GM12878 (cell line): ENCODE measurements around the gene AATF. TPM values are rescaled to one million over a fixed set of nuclear protein-coding genes. Genes with fewer than 3 reads are reported as not detected.

ENCODE experiments used
- ATAC-seq: fragments of 200-7000 bp; cut with Tn5 transposase; 3 replicates; pipeline ENCODE4 v1.9.1; 2020; ENCODE audit warnings: mild to moderate bottlenecking, moderate library complexity
- BruUV-seq: library from RNA; stranded (reverse); fragments of 400-500 nt; replicated peaks from 2 replicates; lab custom pipeline; 2021; lab: Mats Ljungman, UMichigan
- CTCF ChIA-PET: fragments of 300-600 bp; sonication (Branson Sonifier 250); formaldehyde crosslinking; extraction: SDS; loops from one replicate; lab custom pipeline; 2021; ENCODE audit warnings: inconsistent platforms; lab: Yijun Ruan, JAX
- POLR2A ChIA-PET: fragments of 350-600 bp; formaldehyde crosslinking; extraction: SDS; loops from one replicate; lab custom pipeline; 2021; ENCODE audit warnings: inconsistent platforms; lab: Charles Lee
- RAD21 ChIA-PET: fragments of 300-600 bp; sonication (Branson Sonifier 250); formaldehyde crosslinking; loops from one replicate; lab custom pipeline; 2023; ENCODE audit warnings: antibody characterized with exemption; ENCODE audit not compliant: unreplicated experiment; lab: Charles Lee
- SMC1A ChIA-PET: fragments of 300-600 bp; sonication (Branson Sonifier 250); formaldehyde crosslinking; loops from one replicate; lab custom pipeline; 2023; ENCODE audit not compliant: unreplicated experiment, uncharacterized antibody; lab: Charles Lee
- DNase-seq: peaks from one replicate; pipeline ENCODE4 v3.0.0-alpha.2; 2011; ENCODE audit warnings: low read depth, low spot score
- FAIRE-seq: peaks from 3 replicates; lab custom pipeline; 2011; peaks lifted over from hg19 to GRCh38; lab: Jason Lieb, UNC
- H2AFZ ChIP-seq: 2 replicates; pipeline ENCODE4 v1.6.0; 2011; ENCODE audit warnings: low read depth, low read length, control low read depth; ENCODE audit not compliant: control insufficient read depth
- H3K27ac ChIP-seq: 2 replicates; pipeline ENCODE4 v1.5.1; 2011; ENCODE audit warnings: control low read depth; ENCODE audit not compliant: control insufficient read depth, insufficient read depth
- H3K27me3 ChIP-seq, 2 experiments: replicated peaks in 1 of 2; 2 replicates each; pipeline versions ENCODE4 v1.6.0 to v1.6.1; 2011; ENCODE audit warnings: low read length in 1 of 2; ENCODE audit not compliant: control insufficient read depth in 2 of 2, insufficient read depth in 2 of 2
- H3K36me3 ChIP-seq, 2 experiments: 2 replicates each; pipeline ENCODE4 v1.5.1; 2011; ENCODE audit warnings: low read length in 1 of 2; ENCODE audit not compliant: control insufficient read depth in 2 of 2, insufficient read depth in 2 of 2
- H3K4me1 ChIP-seq: 2 replicates; pipeline ENCODE4 v1.6.1; 2011; ENCODE audit warnings: mild to moderate bottlenecking, low read length, moderate library complexity, mixed read lengths; ENCODE audit not compliant: control insufficient read depth, insufficient read depth
- H3K4me2 ChIP-seq: 2 replicates; pipeline ENCODE4 v1.6.0; 2011; ENCODE audit warnings: control low read depth; ENCODE audit not compliant: control insufficient read depth, insufficient read depth
- H3K4me3 ChIP-seq: fragments of 200-600 bp; sonication (generic); 2 replicates; pipeline ENCODE4 v1.5.1; 2016
- H3K79me2 ChIP-seq: 2 replicates; pipeline ENCODE4 v1.6.0; 2011; ENCODE audit warnings: low read length; ENCODE audit not compliant: control insufficient read depth, insufficient read depth
- H3K9ac ChIP-seq: 2 replicates; pipeline ENCODE4 v1.8.0; 2011; ENCODE audit warnings: low read length, control low read depth, mixed read lengths; ENCODE audit not compliant: control insufficient read depth, insufficient read depth
- H3K9me3 ChIP-seq: replicated peaks from 3 replicates; pipeline ENCODE4 v1.5.1; 2011; ENCODE audit warnings: mild to moderate bottlenecking, low read length; ENCODE audit not compliant: control insufficient read depth, insufficient read depth
- H4K20me1 ChIP-seq: 2 replicates; pipeline ENCODE4 v1.6.0; 2011; ENCODE audit not compliant: control insufficient read depth, insufficient read depth
- ASH2L ChIP-seq: fragments of 300-600, 200-600 bp; sonication (generic); IDR thresholded peaks from 2 replicates; pipeline ENCODE4 v1.6.1; 2017; ENCODE audit warnings: low read depth, mild to moderate bottlenecking, borderline replicate concordance
- CBX3 ChIP-seq: fragments of 200-600 bp; sonication (generic); IDR thresholded peaks from 2 replicates; pipeline ENCODE4 v1.6.1; 2016; ENCODE audit warnings: low read depth, borderline replicate concordance
- CBX5 ChIP-seq: sonication (generic); IDR thresholded peaks from 2 replicates; pipeline ENCODE4 v1.6.1; 2016; ENCODE audit warnings: low read depth, moderate library complexity, mild to moderate bottlenecking, inconsistent platforms
- CHD2 ChIP-seq: IDR thresholded peaks from 2 replicates; pipeline ENCODE4 v1.6.1; 2011; ENCODE audit warnings: low read depth, low read length, improper control_type of control experiment, borderline replicate concordance
- GATAD2B ChIP-seq: fragments of 450-650 bp; conservative IDR thresholded peaks from 2 replicates; pipeline ENCODE4 v1.6.1; 2017; ENCODE audit warnings: low read depth, mild to moderate bottlenecking, moderate library complexity
- HDAC6 ChIP-seq: fragments of 200-600 bp; sonication (generic); IDR thresholded peaks from one replicate; pipeline ENCODE4 v1.8.0; 2017; ENCODE audit warnings: antibody characterized with exemption; ENCODE audit not compliant: unreplicated experiment
- HDGF ChIP-seq: fragments of 450-650 bp; IDR thresholded peaks from 2 replicates; pipeline ENCODE4 v1.6.1; 2016; ENCODE audit warnings: antibody characterized with exemption
- JUNB ChIP-seq: IDR thresholded peaks from 2 replicates; pipeline ENCODE4 v1.6.1; 2016; ENCODE audit warnings: antibody characterized with exemption, mild to moderate bottlenecking
- KDM1A ChIP-seq: fragments of 200-600 bp; sonication (generic); IDR thresholded peaks from 2 replicates; pipeline ENCODE4 v1.6.1; 2016; ENCODE audit warnings: borderline replicate concordance
- LARP7 ChIP-seq: fragments of 450-650 bp; IDR thresholded peaks from 2 replicates; pipeline ENCODE4 v1.6.1; 2017; ENCODE audit warnings: mild to moderate bottlenecking
- MEF2B ChIP-seq: fragments of 450-650 bp; IDR thresholded peaks from 2 replicates; pipeline ENCODE4 v1.6.1; 2018; ENCODE audit warnings: mild to moderate bottlenecking, moderate library complexity; ENCODE audit not compliant: partially characterized antibody, poor library complexity, severe bottlenecking
- RAD51 ChIP-seq: fragments of 450-650 bp; IDR thresholded peaks from 2 replicates; pipeline ENCODE4 v1.6.1; 2016; ENCODE audit warnings: moderate library complexity, mild to moderate bottlenecking, inconsistent platforms
- SMARCA5 ChIP-seq: fragments of 450-650 bp; IDR thresholded peaks from 2 replicates; pipeline ENCODE4 v1.6.1; 2017; ENCODE audit warnings: mild to moderate bottlenecking
- TAF1 ChIP-seq: IDR thresholded peaks from 2 replicates; pipeline ENCODE4 v1.6.1; 2011; ENCODE audit warnings: mild to moderate bottlenecking, low read depth, low read length, borderline replicate concordance
- ZNF384 ChIP-seq: IDR thresholded peaks from 2 replicates; pipeline ENCODE4 v1.6.1; 2012; ENCODE audit warnings: low read depth, mild to moderate bottlenecking, low read length, improper control_type of control experiment, borderline replicate concordance
- WGBS: methylation state at CpG from one replicate; pipeline ENCODE4 v1.1.6; 2016; ENCODE audit warnings: low lambda C conversion rate; ENCODE audit not compliant: insufficient replicate concordance, insufficient coverage; ENCODE audit errors: missing lambda C conversion rate; 5-methylcytosine and 5-hydroxymethylcytosine counted together
- in situ Hi-C: fragments of 300-500 bp; cut with MboI; formaldehyde crosslinking; loops from 9 replicates; pipeline ENCODE4 v1.14.3; 2018; ENCODE audit warnings: mixed read lengths
- intact Hi-C: fragments of 100-400 bp; cut with micrococcal nuclease; formaldehyde crosslinking; loops from one replicate; pipeline ENCODE4 v1.14.2; 2022; ENCODE audit not compliant: unreplicated experiment
- polyA plus RNA-seq, 11 experiments: library from polyadenylated mRNA; depleted of rRNA in 4 of 11; unstranded in 6 of 11; stranded (reverse) in 5 of 11; fragments of >200 nt; fragmentation: Nextera tagmentation in 4 of 11; fragmentation: Illumina TruSeq in 1 of 11; extraction: Ambion mirVana in 4 of 11; extraction: Trizol in 1 of 11; gene quantifications; 1 replicate in 1 of 11; 2 replicates in 10 of 11; pipeline versions ENCODE4 v1.2.1 to v1.2.3, GENCODE V29; 2011 to 2016; ENCODE audit warnings: inconsistent platforms in 2 of 11, missing spikeins in 2 of 11, low read depth in 1 of 11
- total RNA-seq, 4 experiments: library from RNA; depleted of rRNA in 3 of 4; stranded (reverse); fragments of >200 nt in 3 of 4; fragmentation: Illumina TruSeq in 1 of 4; extraction: Trizol in 1 of 4; gene quantifications; 2 replicates each; pipeline versions ENCODE4 v1.2.1 to v1.2.3, GENCODE V29; 2013 to 2021
- TF ChIP-seq, protein P1 (sequence below): fragments of 450-650 bp; formaldehyde crosslinking; IDR thresholded peaks from 2 replicates; pipeline ENCODE4 v1.4.0; 2022; ENCODE audit warnings: mild to moderate bottlenecking, moderate library complexity
- TF ChIP-seq, protein P2 (sequence below): fragments of 450-650 bp; IDR thresholded peaks from 2 replicates; pipeline ENCODE4 v1.6.1; 2017; ENCODE audit warnings: mild to moderate bottlenecking, low read depth, inconsistent platforms; ENCODE audit not compliant: poor library complexity, severe bottlenecking
- TF ChIP-seq, protein P3 (sequence below): IDR thresholded peaks from 2 replicates; pipeline ENCODE4 v1.6.1; 2011; ENCODE audit warnings: borderline replicate concordance, low read depth, mild to moderate bottlenecking, moderate library complexity, low read length; ENCODE audit not compliant: insufficient read depth, poor library complexity, severe bottlenecking
- TF ChIP-seq, protein P4 (sequence below): IDR thresholded peaks from 2 replicates; pipeline ENCODE4 v1.6.1; 2011; ENCODE audit warnings: low read depth, mild to moderate bottlenecking, low read length, moderate library complexity, borderline replicate concordance; ENCODE audit errors: extremely low read depth

Gene AATF
- total and polyA plus RNA-seq, 10 of the 15 experiments (the other 5 are each of a cell fraction or from before 2014, with no cell fraction given): 36.8 to 110 (median 77.9) TPM

DNA sequence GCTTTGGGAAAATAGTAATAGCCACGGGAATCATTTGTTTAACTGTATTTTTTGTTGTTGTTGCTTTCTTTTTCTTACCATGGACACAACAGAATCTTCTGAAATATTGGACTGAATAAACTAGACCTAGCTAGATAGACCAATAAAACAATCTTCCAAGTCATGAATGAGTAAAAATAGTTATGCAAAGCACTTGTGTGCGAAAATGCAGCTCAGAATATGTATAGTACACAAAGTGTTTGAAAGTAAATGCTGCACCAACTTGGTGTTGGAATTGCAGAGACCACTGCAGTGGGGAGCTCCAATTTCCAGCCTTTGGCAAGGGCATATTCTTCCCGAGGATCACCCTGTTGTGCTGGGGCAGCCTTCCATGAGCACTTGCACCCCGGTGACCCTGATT, 68.0 kb downstream of the AATF start:
- Histone ChIP-seq H3K4me3 (no peak overlapping the region), H4K20me1 (no peaks in the 10 kb centered on the region), H3K36me3 (peaks cover 0 to 9% of the 10 kb centered on the region in 2 experiments; a peak in 1 of 4 replicates), H3K27ac (no peak overlapping the region), H3K9ac (no peak overlapping the region), H3K4me1 (no peaks in the 10 kb centered on the region), H3K4me2 (no peak overlapping the region), H2AFZ (no peak overlapping the region), H3K27me3 (no peaks in the 10 kb centered on the region), H3K9me3 (no peaks in the 10 kb centered on the region), H3K79me2 (peaks cover 1% of the 10 kb centered on the region; the same call in 1 of the 2 replicates)
- BruUV-seq: no TSS peak
- intact Hi-C loops (no loop called here), in situ Hi-C loops (no loop called here)
- SMC1A ChIA-PET: interaction anchor here (0.6 to 1.5 kb wide), 4 partner anchors 9 to 633 kb away, joined by 3 to 5 read pairs (median 4); no protein-coding TSS in a partner anchor
- POLR2A ChIA-PET: interaction anchor here (0.6 kb wide), 3 partner anchors 78 to 416 kb away, joined by 3 read pairs; partner anchors contain the start of gene MRM1
- no peak for DNase-seq
- CTCF ChIA-PET: no interaction called here
- no peak for ATAC-seq
- RAD21 ChIA-PET: no interaction called here
- WGBS: 77% methylated on average over 4 of the region's 4 CpGs
- no peak for FAIRE-seq
- TF ChIP-seq RAD51 (no peak), ZNF384 (no peak), JUNB (no peak), MEF2B (no peak), CHD2 (no peak), CBX5 (no peak), GATAD2B (no peak), CBX3 (no peak), HDAC6 (no peak), HDGF (no peak), ASH2L (no peak), SMARCA5 (no peak), KDM1A (no peak), TAF1 (no peak), LARP7 (no peak)
- TF ChIP-seq, protein P1, sequence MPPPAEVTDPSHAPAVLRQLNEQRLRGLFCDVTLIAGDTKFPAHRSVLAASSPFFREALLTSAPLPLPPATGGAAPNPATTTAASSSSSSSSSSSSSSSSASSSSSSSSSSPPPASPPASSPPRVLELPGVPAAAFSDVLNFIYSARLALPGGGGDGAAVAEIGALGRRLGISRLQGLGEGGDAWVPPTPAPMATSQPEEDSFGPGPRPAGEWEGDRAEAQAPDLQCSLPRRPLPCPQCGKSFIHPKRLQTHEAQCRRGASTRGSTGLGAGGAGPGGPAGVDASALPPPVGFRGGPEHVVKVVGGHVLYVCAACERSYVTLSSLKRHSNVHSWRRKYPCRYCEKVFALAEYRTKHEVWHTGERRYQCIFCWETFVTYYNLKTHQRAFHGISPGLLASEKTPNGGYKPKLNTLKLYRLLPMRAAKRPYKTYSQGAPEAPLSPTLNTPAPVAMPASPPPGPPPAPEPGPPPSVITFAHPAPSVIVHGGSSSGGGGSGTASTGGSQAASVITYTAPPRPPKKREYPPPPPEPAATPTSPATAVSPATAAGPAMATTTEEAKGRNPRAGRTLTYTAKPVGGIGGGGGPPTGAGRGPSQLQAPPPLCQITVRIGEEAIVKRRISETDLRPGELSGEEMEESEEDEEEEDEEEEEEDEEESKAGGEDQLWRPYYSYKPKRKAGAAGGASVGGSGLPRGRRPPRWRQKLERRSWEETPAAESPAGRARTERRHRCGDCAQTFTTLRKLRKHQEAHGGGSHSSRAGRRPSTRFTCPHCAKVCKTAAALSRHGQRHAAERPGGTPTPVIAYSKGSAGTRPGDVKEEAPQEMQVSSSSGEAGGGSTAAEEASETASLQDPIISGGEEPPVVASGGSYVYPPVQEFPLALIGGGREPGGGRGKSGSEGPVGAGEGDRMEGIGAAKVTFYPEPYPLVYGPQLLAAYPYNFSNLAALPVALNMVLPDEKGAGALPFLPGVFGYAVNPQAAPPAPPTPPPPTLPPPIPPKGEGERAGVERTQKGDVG: no peak
- TF ChIP-seq, protein P2, sequence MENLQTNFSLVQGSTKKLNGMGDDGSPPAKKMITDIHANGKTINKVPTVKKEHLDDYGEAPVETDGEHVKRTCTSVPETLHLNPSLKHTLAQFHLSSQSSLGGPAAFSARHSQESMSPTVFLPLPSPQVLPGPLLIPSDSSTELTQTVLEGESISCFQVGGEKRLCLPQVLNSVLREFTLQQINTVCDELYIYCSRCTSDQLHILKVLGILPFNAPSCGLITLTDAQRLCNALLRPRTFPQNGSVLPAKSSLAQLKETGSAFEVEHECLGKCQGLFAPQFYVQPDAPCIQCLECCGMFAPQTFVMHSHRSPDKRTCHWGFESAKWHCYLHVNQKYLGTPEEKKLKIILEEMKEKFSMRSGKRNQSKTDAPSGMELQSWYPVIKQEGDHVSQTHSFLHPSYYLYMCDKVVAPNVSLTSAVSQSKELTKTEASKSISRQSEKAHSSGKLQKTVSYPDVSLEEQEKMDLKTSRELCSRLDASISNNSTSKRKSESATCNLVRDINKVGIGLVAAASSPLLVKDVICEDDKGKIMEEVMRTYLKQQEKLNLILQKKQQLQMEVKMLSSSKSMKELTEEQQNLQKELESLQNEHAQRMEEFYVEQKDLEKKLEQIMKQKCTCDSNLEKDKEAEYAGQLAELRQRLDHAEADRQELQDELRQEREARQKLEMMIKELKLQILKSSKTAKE: no peak
- TF ChIP-seq, protein P3, sequence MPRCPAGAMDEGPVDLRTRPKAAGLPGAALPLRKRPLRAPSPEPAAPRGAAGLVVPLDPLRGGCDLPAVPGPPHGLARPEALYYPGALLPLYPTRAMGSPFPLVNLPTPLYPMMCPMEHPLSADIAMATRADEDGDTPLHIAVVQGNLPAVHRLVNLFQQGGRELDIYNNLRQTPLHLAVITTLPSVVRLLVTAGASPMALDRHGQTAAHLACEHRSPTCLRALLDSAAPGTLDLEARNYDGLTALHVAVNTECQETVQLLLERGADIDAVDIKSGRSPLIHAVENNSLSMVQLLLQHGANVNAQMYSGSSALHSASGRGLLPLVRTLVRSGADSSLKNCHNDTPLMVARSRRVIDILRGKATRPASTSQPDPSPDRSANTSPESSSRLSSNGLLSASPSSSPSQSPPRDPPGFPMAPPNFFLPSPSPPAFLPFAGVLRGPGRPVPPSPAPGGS: no peak
- TF ChIP-seq, protein P4, sequence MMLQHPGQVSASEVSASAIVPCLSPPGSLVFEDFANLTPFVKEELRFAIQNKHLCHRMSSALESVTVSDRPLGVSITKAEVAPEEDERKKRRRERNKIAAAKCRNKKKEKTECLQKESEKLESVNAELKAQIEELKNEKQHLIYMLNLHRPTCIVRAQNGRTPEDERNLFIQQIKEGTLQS: no peak
